ENCODE data around the gene BCAR1.
"Not testable (repeated sequence)": the region's sequence is repeated elsewhere in the genome, so short reads cannot be mapped to it uniquely, and the experiment has no call there.

Gene BCAR1, protein sequence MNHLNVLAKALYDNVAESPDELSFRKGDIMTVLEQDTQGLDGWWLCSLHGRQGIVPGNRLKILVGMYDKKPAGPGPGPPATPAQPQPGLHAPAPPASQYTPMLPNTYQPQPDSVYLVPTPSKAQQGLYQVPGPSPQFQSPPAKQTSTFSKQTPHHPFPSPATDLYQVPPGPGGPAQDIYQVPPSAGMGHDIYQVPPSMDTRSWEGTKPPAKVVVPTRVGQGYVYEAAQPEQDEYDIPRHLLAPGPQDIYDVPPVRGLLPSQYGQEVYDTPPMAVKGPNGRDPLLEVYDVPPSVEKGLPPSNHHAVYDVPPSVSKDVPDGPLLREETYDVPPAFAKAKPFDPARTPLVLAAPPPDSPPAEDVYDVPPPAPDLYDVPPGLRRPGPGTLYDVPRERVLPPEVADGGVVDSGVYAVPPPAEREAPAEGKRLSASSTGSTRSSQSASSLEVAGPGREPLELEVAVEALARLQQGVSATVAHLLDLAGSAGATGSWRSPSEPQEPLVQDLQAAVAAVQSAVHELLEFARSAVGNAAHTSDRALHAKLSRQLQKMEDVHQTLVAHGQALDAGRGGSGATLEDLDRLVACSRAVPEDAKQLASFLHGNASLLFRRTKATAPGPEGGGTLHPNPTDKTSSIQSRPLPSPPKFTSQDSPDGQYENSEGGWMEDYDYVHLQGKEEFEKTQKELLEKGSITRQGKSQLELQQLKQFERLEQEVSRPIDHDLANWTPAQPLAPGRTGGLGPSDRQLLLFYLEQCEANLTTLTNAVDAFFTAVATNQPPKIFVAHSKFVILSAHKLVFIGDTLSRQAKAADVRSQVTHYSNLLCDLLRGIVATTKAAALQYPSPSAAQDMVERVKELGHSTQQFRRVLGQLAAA

DNA sequence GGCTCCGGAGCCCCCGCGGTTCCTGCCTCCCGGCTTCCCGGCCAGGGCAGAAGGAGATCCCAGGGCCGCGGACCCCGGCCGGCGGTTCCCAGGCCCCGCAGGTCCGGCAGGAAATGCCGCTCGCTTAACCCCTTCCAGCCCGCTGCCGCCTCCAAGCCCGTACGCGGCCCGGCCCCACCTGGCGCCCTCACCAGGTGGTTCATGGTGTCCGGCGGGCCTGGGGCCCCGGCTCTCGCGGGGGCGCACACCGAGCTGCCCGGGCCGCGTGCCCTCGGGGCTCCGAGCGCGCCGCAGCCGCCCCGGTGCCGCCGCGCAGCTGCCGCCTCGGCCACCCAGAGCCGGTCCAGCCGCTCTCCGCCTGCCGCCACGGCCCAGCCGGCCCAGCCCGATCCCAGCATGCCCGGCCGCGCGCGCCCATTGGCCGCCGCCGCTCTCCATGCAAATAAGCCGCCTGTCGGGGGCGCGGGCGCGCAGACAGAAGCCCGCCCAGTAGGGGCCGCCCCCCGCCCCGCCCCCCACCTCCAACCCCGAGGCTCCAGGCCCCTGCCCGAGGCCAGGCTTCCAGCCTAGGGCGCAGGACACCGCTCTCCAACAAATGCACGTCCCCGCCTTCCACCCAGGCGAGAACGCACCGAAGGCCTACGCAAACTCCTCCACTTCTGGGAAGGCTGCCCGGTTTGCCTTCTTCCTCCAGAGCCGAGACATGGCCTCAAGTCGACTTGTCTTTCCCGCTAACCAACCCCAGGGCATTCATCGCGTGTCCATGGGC is at the start of gene BCAR1:
Gene BCAR1 (minus strand): TSS at position 345 of the 769 bp plus-strand sequence. CDS start 142 bp downstream, at position 203.
- FAIRE-seq = no peak

DNA sequence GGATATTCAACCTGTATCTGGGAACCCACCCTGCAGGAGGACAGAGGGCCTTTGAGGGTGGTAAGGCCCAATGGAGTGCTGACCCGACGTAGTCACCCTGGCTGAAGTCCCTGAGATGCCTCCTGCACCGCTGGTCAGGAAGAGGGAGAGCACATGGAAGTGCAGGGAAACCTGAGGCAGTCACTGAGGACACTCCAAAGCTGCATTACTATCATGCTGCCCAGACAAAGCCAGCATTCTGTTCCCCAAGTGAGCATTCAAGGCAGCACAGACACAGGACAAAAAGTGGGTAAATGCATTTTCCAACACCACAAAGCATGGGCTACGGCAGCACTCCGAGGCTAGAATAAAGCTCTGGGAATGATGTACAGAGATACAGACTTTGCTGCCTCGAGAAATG is 46.8 kb upstream of the BCAR1 start:
- no peak for FAIRE-seq

DNA sequence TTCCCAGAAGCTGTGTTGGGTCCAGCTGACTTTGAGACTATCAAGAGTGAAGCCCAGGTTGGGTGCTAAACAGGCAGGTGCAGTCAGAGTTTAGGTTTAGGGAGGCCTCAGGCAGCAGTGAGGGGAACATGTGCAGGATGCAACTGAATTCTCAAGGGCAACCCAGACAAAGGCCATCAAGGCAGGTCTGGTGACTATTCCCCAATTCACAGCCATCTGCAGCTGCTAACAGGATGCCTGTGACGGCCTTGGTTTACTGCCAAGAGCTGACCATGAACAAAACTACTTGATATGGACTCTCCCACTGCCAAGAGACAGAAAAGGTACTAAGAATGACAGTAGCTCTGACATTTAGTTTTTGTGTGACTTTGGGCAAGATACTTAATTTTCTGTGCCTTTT is 45.2 kb upstream of the BCAR1 start:
- no peak for FAIRE-seq

- FAIRE-seq = no peak
Measured at GRCh38 chr16:75294773-75295459, 43.5 kb upstream of the BCAR1 start.

DNA sequence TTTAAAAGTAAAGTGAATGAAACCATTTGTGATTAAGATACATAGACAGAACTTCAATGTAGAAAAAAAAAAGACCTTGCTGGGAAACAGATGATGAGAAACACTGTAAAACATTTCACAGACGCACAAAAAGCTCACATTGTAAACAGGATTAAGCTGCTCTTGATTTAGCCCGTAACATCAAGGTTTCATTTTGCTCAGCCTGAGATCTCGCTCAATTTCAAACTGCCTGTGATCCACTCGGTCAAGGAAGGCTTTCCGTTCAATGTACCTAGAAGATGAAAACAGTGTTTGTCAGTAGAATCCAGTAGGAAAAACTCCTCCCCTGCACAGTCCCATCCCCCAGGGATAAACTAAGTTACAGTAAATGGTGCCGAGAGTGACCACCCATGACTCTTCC is 42.3 kb upstream of the BCAR1 start:
- no peak for FAIRE-seq

DNA sequence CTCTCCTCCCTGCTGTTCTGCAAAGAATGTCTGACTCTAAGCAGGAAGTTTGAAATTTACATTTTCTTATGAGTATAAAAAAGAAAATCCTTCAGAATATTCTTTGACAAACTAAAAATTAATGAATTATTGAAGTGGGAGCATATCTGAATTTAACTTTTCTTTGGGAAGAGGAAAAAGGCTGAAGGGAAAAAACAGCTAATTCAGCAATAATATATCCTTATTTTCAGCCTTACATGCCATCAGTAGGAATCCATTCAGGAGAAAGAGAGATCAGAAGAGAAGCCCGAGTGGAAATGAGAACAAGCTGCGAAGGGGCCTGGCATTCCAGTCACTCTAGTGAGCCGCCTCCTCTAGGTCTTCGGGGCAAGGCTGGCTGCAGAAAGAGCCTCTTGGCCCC is 41.7 kb upstream of the BCAR1 start:
- FAIRE-seq = no peak

DNA sequence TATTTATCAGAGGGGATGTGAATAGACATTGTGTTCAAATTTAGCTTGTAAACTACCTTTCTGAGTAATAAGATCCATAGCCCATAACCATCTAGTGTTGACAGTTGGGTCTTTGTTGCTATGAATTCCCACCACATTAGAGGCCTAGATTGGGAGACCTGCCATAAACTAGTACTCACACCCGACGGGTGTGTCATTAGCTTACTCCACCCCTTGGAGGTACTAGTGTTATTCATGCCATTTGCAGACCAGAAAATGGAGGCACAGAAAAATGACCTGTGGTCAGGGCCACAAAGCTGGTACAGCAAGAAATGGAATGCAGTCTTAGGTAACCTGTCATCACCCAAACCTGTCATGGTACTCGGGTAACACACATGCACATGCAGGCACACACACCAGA is 41.3 kb upstream of the BCAR1 start:
- FAIRE-seq = no peak

DNA sequence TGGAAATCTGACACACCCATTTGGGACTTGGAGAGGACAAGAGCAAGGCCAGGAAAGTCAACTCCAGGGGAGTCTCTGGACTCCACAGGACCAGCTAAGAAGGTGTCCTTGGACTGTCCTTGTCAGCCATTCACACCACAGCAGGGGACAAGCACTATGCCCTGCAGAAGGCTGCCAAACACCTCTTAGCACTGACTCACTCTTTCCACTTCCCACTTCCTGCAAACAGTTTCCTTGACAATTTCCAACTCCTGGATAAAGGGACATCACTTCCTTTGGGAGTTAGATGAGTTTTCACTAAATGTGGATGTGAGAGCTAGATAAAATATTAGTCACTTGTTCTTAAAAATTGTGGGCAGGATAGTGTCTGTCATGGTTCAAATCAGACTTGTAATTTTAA is 37.8 kb upstream of the BCAR1 start:
- FAIRE-seq = no peak

DNA sequence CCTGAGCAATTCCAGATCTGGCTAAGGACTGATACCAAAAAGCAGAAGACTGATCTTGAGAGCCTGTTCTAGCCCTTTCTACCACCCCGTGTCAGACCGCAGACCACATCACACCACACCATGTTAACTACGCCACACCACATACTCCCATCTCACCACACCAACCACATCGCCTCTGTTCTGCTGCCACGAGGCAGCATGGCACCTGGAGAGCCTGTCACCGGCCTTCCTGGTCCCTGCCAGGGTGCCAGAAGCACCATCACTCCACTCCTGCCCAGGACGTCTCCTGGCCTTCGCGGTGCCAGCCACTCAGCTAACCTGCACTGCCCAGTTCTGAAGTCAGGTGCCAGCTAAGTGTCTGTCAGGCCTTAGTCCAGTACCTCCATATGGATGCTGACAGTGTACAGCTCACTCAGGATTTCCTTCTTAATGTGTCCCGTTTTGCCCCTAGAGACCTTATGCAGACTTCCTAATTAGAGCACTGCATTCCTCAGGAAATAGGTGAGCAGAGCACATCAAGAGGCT is 37.2 kb upstream of the BCAR1 start:
- no peak for FAIRE-seq

DNA sequence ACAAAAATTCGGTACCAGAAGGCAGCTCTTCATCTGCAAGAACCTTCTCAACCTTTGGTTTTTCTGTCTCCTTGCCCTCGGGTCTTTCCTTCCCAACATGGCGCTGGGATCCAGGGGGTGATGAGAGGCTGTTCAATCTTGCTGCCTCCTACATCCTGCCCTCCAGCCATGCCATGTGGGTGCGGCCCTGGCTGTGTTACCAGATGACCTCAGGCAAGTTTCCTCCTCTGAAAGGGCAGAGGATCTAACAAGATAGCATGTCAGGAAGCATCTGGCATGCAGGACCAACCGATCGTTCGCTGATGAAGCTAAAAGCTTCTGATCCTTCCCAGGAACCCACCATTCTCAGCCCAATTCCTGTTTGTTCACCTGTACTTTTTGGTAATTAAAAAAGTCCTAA is 36.8 kb upstream of the BCAR1 start:
- no peak for FAIRE-seq

DNA sequence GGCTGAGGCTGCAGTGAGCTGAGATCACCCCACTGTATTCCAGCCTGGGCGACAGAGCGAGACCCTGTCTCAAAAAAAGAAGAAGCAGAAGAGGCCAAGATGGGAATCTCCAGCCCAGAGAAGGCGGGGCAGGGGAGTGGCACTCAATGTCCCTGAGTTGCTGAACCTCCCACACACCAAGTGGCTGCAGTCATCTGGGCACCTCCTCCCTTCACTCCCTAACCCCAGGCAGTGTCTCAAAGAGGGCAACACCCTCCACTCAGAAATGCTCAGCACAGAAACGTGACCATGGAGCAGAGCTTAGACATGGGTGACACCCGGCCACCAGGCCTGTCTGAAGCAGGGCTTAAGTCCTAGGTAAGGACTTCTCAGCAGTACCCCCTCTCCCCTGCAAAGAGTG is 36.3 kb upstream of the BCAR1 start:
- FAIRE-seq = no peak

GRCh38 chr16:75286389-75286788 is 35.0 kb upstream of the BCAR1 start:
- FAIRE-seq = no peak

DNA sequence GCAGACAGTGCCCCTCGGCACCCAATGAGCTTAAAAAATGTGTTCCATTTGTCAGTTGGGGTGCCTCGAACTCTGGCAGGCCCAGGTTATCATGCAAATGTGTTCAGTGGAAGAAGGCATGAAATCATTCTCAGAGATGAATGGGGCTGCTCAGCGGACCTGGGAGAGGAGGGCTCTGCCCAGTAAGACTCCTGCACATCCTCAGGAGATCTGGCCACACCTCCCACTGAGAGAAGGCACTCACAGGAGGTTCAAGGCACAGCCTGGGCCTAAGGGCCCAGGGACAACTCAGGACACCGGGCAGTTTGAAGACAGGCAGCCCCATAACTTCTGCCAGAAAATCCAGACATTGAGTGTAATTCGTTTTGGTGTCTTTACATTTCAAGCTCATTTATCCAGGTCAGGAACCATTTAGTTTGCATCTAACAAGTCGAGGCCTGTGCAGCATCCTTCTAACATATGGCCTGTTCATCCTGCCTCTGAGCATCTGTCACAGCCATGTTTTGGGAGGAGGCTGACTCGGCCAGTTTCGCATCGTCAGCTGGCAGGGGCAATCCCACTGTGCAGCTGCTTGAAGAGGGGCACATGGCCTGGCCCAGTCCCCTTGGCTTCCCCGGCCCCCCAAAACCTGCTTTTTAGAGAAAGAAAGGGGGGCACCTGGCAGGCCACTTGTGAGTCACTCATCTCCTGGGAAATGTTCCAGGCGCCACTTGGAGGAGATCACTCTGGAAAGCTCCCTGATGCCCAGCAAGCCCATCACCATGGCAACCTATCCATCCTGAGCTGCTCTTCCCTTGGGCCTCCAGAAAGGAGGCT is 31.2 kb upstream of the BCAR1 start:
- FAIRE-seq = no peak

- FAIRE-seq = no peak
Measured at GRCh38 chr16:75281826-75282225, 30.4 kb upstream of the BCAR1 start.

- not testable (repeated sequence) for FAIRE-seq
Measured at GRCh38 chr16:75281009-75281408, 29.6 kb upstream of the BCAR1 start.

- no peak for FAIRE-seq
Measured at GRCh38 chr16:75280331-75280804, 28.9 kb upstream of the BCAR1 start.

- no peak for FAIRE-seq
Measured at GRCh38 chr16:75279305-75279704, 27.9 kb upstream of the BCAR1 start.

- FAIRE-seq = no peak
Measured at GRCh38 chr16:75273054-75273925, 21.9 kb upstream of the BCAR1 start.

- not testable (repeated sequence) for FAIRE-seq
Measured at GRCh38 chr16:75272629-75273028, 21.2 kb upstream of the BCAR1 start.

GRCh38 chr16:75272097-75272551 is 20.7 kb upstream of the BCAR1 start:
- no peak for FAIRE-seq
